Measurements from ENCODE around the gene PYGM.

PYGM gene

GRCh38 chr11:64766881-64767280 is 7.1 kb upstream of the PYGM start:
- FAIRE-seq: no peak

GRCh38 chr11:64765851-64766665 is 6.3 kb upstream of the PYGM start:
- FAIRE-seq: no peak

- no peak for FAIRE-seq
Measured at GRCh38 chr11:64765291-64765850, 5.6 kb upstream of the PYGM start.

GRCh38 chr11:64764753-64765152 is 5.0 kb upstream of the PYGM start:
- FAIRE-seq: no peak

GRCh38 chr11:64764040-64764611 is 4.4 kb upstream of the PYGM start:
- no peak for FAIRE-seq

- FAIRE-seq: no peak
Measured at GRCh38 chr11:64763526-64764039, 3.8 kb upstream of the PYGM start.

GRCh38 chr11:64762674-64763525 is 3.1 kb upstream of the PYGM start:
- FAIRE-seq: no peak

GRCh38 chr11:64762277-64762673 is 2.5 kb upstream of the PYGM start:
- FAIRE-seq: no peak

- FAIRE-seq: no peak
Measured at GRCh38 chr11:64760759-64761420, 1.1 kb upstream of the PYGM start.

- FAIRE-seq: no peak
Measured at GRCh38 chr11:64759131-64759721, 548 bp downstream of the PYGM start.

GRCh38 chr11:64758330-64759079 is 1.3 kb downstream of the PYGM start:
- FAIRE-seq: no peak

- no peak for FAIRE-seq
Measured at GRCh38 chr11:64757549-64758329, 2.0 kb downstream of the PYGM start.

GRCh38 chr11:64755681-64756361 is 4.0 kb downstream of the PYGM start:
- FAIRE-seq: no peak

GRCh38 chr11:64754919-64755662 is 4.7 kb downstream of the PYGM start:
- FAIRE-seq: no peak

- no peak for FAIRE-seq
Measured at GRCh38 chr11:64754124-64754918, 5.5 kb downstream of the PYGM start.

GRCh38 chr11:64753380-64754123 is 6.2 kb downstream of the PYGM start:
- FAIRE-seq: no peak

GRCh38 chr11:64753019-64753379 is 6.8 kb downstream of the PYGM start:
- no peak for FAIRE-seq

Data from islet of Langerhans (tissue), 1 donor.